Activated CD8-positive, alpha-beta memory T cell treated with anti-CD3 and anti-CD28 coated beads for 36 hours (primary cell): ENCODE results near the gene ATPAF1. TPM values are rescaled to one million over a fixed set of nuclear protein-coding genes. Genes with fewer than 3 reads are reported as not detected.

Source experiments
- CTCF ChIA-PET: fragments of 350-600 bp; sonication (Branson Sonifier 250); formaldehyde crosslinking; loops from one replicate; lab custom pipeline; 2021; ENCODE audit warnings: antibody characterized with exemption; lab: Charles Lee
- POLR2A ChIA-PET: fragments of 350-600 bp; sonication (Branson Sonifier 250); formaldehyde crosslinking; loops from one replicate; lab custom pipeline; 2021; ENCODE audit warnings: antibody characterized with exemption; lab: Charles Lee
- total RNA-seq, 2 experiments: library from RNA; stranded (reverse); gene quantifications; one replicate each; pipeline ENCODE4 v1.2.3, GENCODE V29; 2021

The ATPAF1 gene
- total RNA-seq, 2 experiments from 2014 or later: 40.7 to 42.5 TPM

- POLR2A ChIA-PET: no interaction called here
- CTCF ChIA-PET: no interaction called here
Observed at GRCh38 chr1:46621930-46622329, 46.2 kb downstream of the ATPAF1 start.

- ChIA-PET CTCF (no interaction called here), POLR2A (interaction anchor here (2.2 kb wide), 1 partner anchor 16 kb away, joined by 8 read pairs; the partner anchor contains the start of gene MKNK1)
Observed at GRCh38 chr1:46619656-46620258, 48.4 kb downstream of the ATPAF1 start.

- POLR2A ChIA-PET: interaction anchor here (2.2 kb wide), 1 partner anchor 15 kb away, joined by 8 read pairs; the partner anchor contains the start of gene MKNK1
- CTCF ChIA-PET: no interaction called here
Observed at GRCh38 chr1:46618754-46619415, 49.3 kb downstream of the ATPAF1 start.

- POLR2A ChIA-PET: interaction anchor here (0.6 to 3.4 kb wide), 2 partner anchors 14 to 95 kb away, joined by 3 to 18 read pairs; partner anchors contain the start of gene MKNK1
- CTCF ChIA-PET: no interaction called here
Observed at GRCh38 chr1:46617833-46618232, 50.3 kb downstream of the ATPAF1 start.

GRCh38 chr1:46617108-46617800, 50.9 kb downstream of the ATPAF1 start:
- POLR2A ChIA-PET: interaction anchor here (0.6 to 3.4 kb wide), 3 partner anchors 9 to 32 kb away, joined by 3 to 18 read pairs (median 7); partner anchors contain the start of gene MKNK1
- CTCF ChIA-PET: interaction anchor here (0.8 to 1.5 kb wide), 3 partner anchors 12 to 90 kb away, joined by 3 to 4 read pairs (median 3); partner anchors contain the start of gene ATPAF1

GRCh38 chr1:46616277-46617107, 51.7 kb downstream of the ATPAF1 start, which contains the start of gene MOB3C:
Gene MOB3C (minus strand): TSS chr1:46616811. CDS start chr1:46613321, 3,490 bp downstream.
- CTCF ChIA-PET: interaction anchor here (0.8 to 1.5 kb wide), 3 partner anchors 11 to 89 kb away, joined by 3 to 4 read pairs (median 3); partner anchors contain the start of gene ATPAF1
- POLR2A ChIA-PET: interaction anchor here (0.6 to 3.4 kb wide), 7 partner anchors 8 to 60 kb away, joined by 3 to 18 read pairs (median 5); partner anchors contain the start of gene MKNK1

- CTCF ChIA-PET: no interaction called here
- POLR2A ChIA-PET: interaction anchor here (1.0 to 3.4 kb wide), 4 partner anchors 9 to 61 kb away, joined by 3 to 18 read pairs (median 6); partner anchors contain the start of gene MKNK1
Observed at GRCh38 chr1:46615735-46616134, 52.4 kb downstream of the ATPAF1 start.

GRCh38 chr1:46615088-46615487, 53.1 kb downstream of the ATPAF1 start:
- POLR2A ChIA-PET: interaction anchor here (1.8 to 3.4 kb wide), 2 partner anchors 9 to 11 kb away, joined by 7 to 18 read pairs; partner anchors contain the start of gene MKNK1

GRCh38 chr1:46614604-46614984, 53.6 kb downstream of the ATPAF1 start:
- CTCF ChIA-PET: interaction anchor here (1.5 kb wide), 1 partner anchor 10 kb away, joined by 3 read pairs; the partner anchor contains the start of gene MKNK1
- POLR2A ChIA-PET: interaction anchor here (1.3 kb wide), 1 partner anchor 11 kb away, joined by 7 read pairs; the partner anchor contains the start of gene MKNK1

More at GRCh38 chr1:46615088-46615487, 53.1 kb downstream of the ATPAF1 start:
- CTCF ChIA-PET: no interaction called here

GRCh38 chr1:46613661-46614603, 54.2 kb downstream of the ATPAF1 start:
- POLR2A ChIA-PET: interaction anchor here (1.3 kb wide), 1 partner anchor 10 kb away, joined by 7 read pairs; the partner anchor contains the start of gene MKNK1
- CTCF ChIA-PET: interaction anchor here (1.5 kb wide), 1 partner anchor 10 kb away, joined by 3 read pairs; the partner anchor contains the start of gene MKNK1

GRCh38 chr1:46612937-46613660, 55.1 kb downstream of the ATPAF1 start:
- POLR2A ChIA-PET: no interaction called here

GRCh38 chr1:46611691-46612221, 56.4 kb downstream of the ATPAF1 start:
- ChIA-PET POLR2A (interaction anchor here (0.7 kb wide), 1 partner anchor 54 kb away, joined by 5 read pairs; no protein-coding TSS in a partner anchor), CTCF (no interaction called here)

More at GRCh38 chr1:46612937-46613660, 55.1 kb downstream of the ATPAF1 start:
- CTCF ChIA-PET: interaction anchor here (1.5 kb wide), 1 partner anchor 9 kb away, joined by 3 read pairs; the partner anchor contains the start of gene MKNK1

GRCh38 chr1:46607345-46608130, 60.6 kb downstream of the ATPAF1 start:
- ChIA-PET POLR2A (interaction anchor here (0.7 to 1.9 kb wide), 3 partner anchors 8 to 241 kb away, joined by 3 to 7 read pairs (median 7); partner anchors contain the start of gene MOB3C), CTCF (interaction anchor here (0.5 to 0.7 kb wide), 4 partner anchors 34 to 201 kb away, joined by 3 to 4 read pairs (median 4); no protein-coding TSS in a partner anchor)

- CTCF ChIA-PET: interaction anchor here (0.7 kb wide), 2 partner anchors 33 to 84 kb away, joined by 4 read pairs; no protein-coding TSS in a partner anchor
- POLR2A ChIA-PET: interaction anchor here (1.9 kb wide), 1 partner anchor 10 kb away, joined by 7 read pairs; the partner anchor contains the start of gene MOB3C
Observed at GRCh38 chr1:46606255-46606965, 61.8 kb downstream of the ATPAF1 start.
